SK-MEL-5 (cell line): Measurements from ENCODE around the gene BTBD9. TPM values are rescaled to one million over a fixed set of nuclear protein-coding genes. Genes with fewer than 3 reads are reported as not detected.
A peak's percentile ranks its signal among the peaks of the same experiment; 100 is the strongest.

Experiments used
- DNase-seq: peaks from one replicate; pipeline ENCODE4 v3.0.0-alpha.2; 2016; ENCODE audit warnings: low read depth, low spot score
- in situ Hi-C: cut with HindIII; loops from 2 replicates; pipeline ENCODE4 v1.10.0; 2016; ENCODE audit warnings: low sequenced_read_pairs, high pct_unique_total_duplicates, low pct_unique_long_range_greater_than_20kb
- total RNA-seq: library from RNA; depleted of rRNA; stranded (reverse); fragments of >200 nt; shearing (Covaris generic); gene quantifications from 2 replicates; pipeline ENCODE4 v1.2.3, GENCODE V29; 2014

BTBD9 gene
- total RNA-seq, 1 experiment from 2014 or later = 11.9 TPM

DNA sequence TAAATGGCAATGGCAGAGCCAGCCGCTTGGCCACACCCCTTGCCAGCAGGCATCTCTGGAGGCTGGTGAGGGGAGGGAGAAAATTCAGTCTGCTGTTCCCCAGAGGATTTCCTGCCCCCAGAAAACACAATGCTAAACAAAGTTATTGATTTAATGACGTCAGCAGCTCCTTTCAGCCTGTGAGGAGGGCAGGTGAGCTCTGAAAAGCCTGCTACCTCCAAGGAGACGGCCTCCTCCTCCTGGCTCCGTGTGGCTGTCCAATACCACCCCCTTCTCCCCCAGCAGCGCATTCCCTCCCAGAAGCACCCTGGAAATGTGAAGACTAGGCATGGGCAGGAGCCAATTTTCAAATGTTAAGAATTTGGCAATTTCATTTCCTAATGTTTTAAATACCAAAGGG lies 427.1 kb downstream of the BTBD9 start:
- peak; percentile 84 for DNase-seq
- in situ Hi-C loops = no loop called here

DNA sequence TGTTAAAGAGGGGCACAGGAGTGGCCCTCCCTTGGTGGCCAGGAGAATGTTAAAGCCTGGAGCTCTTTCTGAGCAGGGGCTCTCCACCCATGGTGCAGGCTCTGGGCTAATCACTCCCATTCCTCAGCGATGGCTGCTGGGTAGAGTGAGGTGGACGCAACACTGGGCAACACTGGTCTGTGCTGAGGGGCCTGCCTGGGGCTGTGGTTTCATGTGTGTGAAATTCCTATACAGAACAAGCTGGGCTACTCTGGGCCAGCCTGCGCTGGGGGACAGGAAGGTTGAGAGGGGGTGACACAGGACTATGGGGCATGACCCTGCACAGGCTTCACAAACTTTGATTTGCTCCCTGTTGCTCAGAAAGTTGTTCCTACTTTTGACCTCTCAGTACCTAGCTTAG lies 427.6 kb downstream of the BTBD9 start:
- no peak for DNase-seq
- in situ Hi-C loops = no loop called here

GRCh38 chr6:38209371-38210260 lies 430.1 kb downstream of the BTBD9 start:
- in situ Hi-C loops = no loop called here
- DNase-seq = no peak

GRCh38 chr6:38208028-38208427 lies 431.7 kb downstream of the BTBD9 start:
- in situ Hi-C loops = no loop called here
- DNase-seq = no peak

GRCh38 chr6:38207375-38207774 lies 432.4 kb downstream of the BTBD9 start:
- no peak for DNase-seq
- in situ Hi-C loops = no loop called here

GRCh38 chr6:38198219-38198618 lies 441.5 kb downstream of the BTBD9 start:
- DNase-seq = no peak
- in situ Hi-C loops = no loop called here

GRCh38 chr6:38195113-38195635 lies 444.6 kb downstream of the BTBD9 start:
- DNase-seq = no peak
- in situ Hi-C loops = no loop called here

GRCh38 chr6:38194589-38194988 lies 445.1 kb downstream of the BTBD9 start:
- in situ Hi-C loops = no loop called here
- DNase-seq = no peak

GRCh38 chr6:38194282-38194572 lies 445.5 kb downstream of the BTBD9 start:
- in situ Hi-C loops = no loop called here
- no peak for DNase-seq

DNA sequence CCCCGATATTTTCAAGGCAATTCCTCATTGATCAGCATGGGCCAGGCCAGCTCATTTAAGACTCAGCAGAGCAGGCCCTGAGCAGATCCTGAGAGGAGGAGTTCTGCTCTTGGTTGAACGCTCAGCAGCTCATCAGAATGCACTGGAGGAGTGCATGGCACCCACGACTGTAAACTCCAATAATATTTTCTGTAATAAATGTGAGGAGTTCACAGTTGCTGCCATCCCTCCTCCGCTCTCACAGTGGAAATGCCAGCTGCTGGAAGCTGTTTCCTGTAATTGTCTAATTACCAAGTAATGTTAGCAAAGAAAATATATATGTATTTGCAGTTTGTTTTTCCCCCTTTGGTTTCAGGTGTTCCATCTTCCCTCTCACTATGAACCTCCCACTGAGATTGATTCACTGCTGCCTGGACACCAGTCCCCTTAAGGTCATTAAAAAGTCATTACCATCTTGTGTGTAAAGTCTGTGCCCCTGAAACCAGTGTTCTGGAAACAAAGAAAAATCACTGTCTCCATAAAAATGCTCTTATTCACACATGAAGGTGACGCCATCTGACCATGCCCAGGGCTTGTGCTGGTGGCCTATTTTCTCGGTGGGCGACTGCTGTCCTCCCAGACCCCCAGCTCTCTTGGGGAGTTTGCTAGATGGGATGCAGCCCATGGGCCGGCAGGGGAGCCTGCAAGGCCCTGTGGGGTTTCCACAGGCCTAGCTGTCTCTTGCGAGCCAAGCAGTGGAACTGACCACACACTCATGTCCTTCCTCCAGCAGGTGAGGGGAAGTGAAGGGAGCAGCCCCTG lies 446.0 kb downstream of the BTBD9 start:
- in situ Hi-C loops = no loop called here
- DNase-seq = no peak

DNA sequence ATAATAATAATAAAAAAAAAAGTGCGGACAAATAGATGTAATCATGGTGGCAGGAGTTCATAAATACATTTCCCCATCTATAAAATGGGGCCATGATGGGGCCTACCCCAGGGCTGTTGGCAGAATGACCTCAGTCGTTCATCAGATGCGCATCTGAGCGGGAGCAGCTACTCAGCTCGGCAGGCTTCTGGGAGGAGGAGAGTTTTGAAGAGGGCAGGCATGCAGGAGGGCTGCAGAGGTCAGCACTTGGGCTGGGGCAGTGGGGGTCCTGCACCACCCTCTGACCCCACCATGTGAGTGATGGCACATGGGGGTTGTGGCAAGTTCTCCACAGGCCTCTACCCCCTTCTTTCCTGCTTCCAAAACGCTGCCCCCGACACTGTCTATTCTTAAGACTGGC lies 446.7 kb downstream of the BTBD9 start:
- in situ Hi-C loops = no loop called here

GRCh38 chr6:38192487-38192886 lies 447.2 kb downstream of the BTBD9 start:
- in situ Hi-C loops = no loop called here
- DNase-seq = no peak

More for the DNA sequence above, 446.7 kb downstream of the BTBD9 start:
- DNase-seq = no peak

DNA sequence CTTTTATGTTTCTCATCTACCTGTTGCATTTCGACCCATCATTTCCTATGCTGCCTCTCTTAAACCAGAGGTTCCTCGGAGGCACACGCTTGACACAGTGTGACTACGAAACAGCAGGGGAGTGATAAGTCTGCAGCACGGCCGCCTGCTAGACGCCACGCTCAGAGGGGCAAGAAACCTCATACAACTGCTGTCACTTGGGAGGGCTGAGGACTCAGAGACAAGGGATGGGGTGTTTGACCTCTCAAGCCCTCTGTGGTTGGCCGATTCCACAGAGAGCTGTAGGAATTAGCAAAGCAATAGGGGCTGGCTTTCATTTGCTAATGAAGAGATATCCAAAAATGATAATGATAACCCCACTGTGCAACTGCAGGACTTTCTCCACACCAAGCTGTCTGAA lies 447.7 kb downstream of the BTBD9 start:
- DNase-seq = no peak
- in situ Hi-C loops = no loop called here

DNA sequence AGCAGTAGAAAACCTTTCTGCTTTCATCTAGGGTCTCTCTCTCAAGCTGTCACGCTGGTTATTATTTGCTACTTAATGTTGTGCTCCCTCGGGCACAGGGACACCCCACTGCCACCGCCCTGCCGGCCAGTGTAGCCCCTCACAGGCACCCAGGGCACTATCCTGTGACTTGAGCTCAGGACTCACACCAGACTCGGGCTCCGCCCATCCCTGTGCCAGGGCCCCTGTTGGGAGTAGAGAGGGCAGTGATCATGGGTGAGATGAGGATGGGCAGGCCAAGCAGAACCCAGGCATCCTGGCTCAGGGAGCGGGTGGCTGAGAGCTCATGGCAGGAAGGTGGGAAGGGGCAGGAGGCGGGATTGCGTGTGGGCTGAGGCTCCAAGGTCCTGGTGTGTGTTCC lies 448.3 kb downstream of the BTBD9 start:
- in situ Hi-C loops = no loop called here

DNA sequence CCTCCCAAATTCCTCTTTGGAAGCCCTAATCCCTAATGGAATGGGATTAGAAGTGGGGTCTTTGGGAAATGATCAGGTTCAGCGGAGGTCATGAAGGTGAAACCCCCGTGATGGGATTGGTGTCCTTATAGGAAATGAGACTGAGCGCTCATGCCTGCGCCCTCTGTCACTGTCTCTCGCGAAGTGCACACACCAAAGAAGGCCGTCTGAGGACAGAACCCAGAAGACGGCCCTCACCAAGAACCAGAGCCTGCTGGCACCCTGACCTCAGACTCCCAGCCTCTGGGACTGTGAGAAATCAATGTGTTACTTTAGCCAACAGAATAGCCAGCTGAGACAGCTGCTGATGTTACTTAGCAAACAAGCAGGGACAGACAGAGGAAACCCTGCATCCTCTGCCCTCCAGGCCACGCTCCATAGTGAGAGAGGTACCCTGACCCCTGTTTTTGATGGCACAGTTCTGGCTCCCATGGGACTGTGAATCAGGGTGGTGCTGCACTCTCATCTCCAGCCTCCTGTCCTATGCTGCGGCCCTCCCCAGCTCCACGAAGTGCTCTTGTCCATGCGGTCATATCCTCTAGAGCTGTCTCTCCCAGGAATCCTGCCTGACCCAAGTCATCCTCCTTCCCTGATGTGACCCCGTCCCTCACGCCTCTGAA lies 450.9 kb downstream of the BTBD9 start:
- no peak for DNase-seq
- in situ Hi-C loops = no loop called here

More for the DNA sequence above, 448.3 kb downstream of the BTBD9 start:
- DNase-seq = no peak

DNA sequence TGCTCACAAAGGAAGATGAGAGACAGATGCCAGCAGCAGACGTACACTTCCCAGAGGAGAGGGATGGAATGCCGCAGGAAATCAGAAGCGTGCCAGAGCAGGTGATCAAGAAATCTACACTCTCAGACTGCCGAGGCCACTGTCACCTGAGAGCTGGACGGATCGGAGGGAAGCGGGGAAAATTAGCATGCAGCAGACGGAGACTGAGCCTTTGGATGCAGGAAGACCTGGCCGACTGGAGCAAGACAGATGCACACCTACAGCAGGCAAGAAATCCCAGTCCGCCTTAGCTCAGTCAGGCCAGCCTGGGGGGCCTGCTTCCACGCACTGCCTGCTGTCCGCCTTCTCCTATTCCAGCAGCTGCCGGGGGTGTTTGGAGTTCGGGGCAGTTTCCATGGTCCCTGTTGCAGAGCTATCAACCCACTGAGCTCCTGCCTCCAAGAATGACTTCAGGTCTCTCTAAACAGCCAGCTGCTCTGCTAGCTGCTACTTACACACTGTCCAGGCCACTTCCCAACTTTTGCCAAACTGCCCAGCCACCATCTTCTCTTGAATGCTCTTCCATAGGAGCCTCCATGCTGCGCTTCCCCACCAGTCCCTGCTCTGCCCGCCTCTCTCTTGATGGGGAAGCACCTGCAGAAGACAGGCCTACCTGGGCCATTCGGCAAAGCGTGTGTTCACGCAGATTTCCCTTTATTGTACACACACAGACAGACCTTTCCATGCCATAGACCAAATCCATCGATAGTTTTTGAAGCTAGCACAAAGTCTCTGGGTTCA lies 451.7 kb downstream of the BTBD9 start:
- in situ Hi-C loops = no loop called here

GRCh38 chr6:38187325-38187724 lies 452.4 kb downstream of the BTBD9 start:
- no peak for DNase-seq
- in situ Hi-C loops = no loop called here

More for the DNA sequence above, 451.7 kb downstream of the BTBD9 start:
- no peak for DNase-seq
